HEK293 (cell line): Measurements from ENCODE around the gene PPP6R3.

Experiments used
- BCL11B ChIP-seq: fragments of 450-650 bp; formaldehyde crosslinking; IDR thresholded peaks from 2 replicates; pipeline ENCODE4 v1.5.1; 2016; ENCODE audit warnings: low read depth, missing biosample characterization, missing genetic modification characterization
- CTCF ChIP-seq: fragments of 450-650 bp; formaldehyde crosslinking; IDR thresholded peaks from 2 replicates; pipeline ENCODE4 v1.5.1; 2016; ENCODE audit warnings: missing biosample characterization, missing genetic modification characterization
- HIC1 ChIP-seq: fragments of 450-650 bp; formaldehyde crosslinking; IDR thresholded peaks from 2 replicates; pipeline ENCODE4 v1.5.1; 2016; ENCODE audit warnings: missing biosample characterization, missing genetic modification characterization
- HOXD13 ChIP-seq: sonication (generic); formaldehyde crosslinking; IDR thresholded peaks from 2 replicates; pipeline ENCODE4 v1.8.0; 2022; ENCODE audit warnings: missing genetic modification reagents, borderline replicate concordance
- REST ChIP-seq: fragments of 450-650 bp; formaldehyde crosslinking; IDR thresholded peaks from 2 replicates; pipeline ENCODE4 v1.5.1; 2016; ENCODE audit warnings: missing biosample characterization, missing genetic modification characterization
- ZBTB1 ChIP-seq: fragments of 450-650 bp; formaldehyde crosslinking; IDR thresholded peaks from 2 replicates; pipeline ENCODE4 v1.5.1; 2016; ENCODE audit warnings: missing biosample characterization, missing genetic modification characterization
- ZBTB7A ChIP-seq: fragments of 450-650 bp; formaldehyde crosslinking; IDR thresholded peaks from 2 replicates; pipeline ENCODE4 v1.5.1; 2016; ENCODE audit warnings: low read depth, missing biosample characterization, missing genetic modification characterization
- ZEB2 ChIP-seq: fragments of 450-650 bp; formaldehyde crosslinking; IDR thresholded peaks from 2 replicates; pipeline ENCODE4 v1.5.1; 2016; ENCODE audit warnings: missing biosample characterization, missing genetic modification characterization
- ZNF121 ChIP-seq: fragments of 450-650 bp; formaldehyde crosslinking; IDR thresholded peaks from 2 replicates; pipeline ENCODE4 v1.5.1; 2016; ENCODE audit warnings: missing biosample characterization, missing genetic modification characterization
- ZNF274 ChIP-seq, 2 experiments: fragments of 200-500 bp in 1 of 2; fragments of 450-650 bp in 1 of 2; sonication (Bioruptor generic) in 1 of 2; formaldehyde crosslinking in 1 of 2; IDR thresholded peaks; 2 replicates each; pipeline versions ENCODE4 v1.5.1 to v1.6.1; 2014 to 2016; ENCODE audit warnings: borderline replicate concordance in 1 of 2, inconsistent platforms in 1 of 2, low read length in 1 of 2, missing biosample characterization in 1 of 2, missing genetic modification characterization in 1 of 2
- ZNF561 ChIP-seq: fragments of 450-650 bp; IDR thresholded peaks from 2 replicates; pipeline ENCODE4 v1.5.1; 2018; ENCODE audit warnings: missing biosample characterization, missing genetic modification characterization, borderline replicate concordance

DNA sequence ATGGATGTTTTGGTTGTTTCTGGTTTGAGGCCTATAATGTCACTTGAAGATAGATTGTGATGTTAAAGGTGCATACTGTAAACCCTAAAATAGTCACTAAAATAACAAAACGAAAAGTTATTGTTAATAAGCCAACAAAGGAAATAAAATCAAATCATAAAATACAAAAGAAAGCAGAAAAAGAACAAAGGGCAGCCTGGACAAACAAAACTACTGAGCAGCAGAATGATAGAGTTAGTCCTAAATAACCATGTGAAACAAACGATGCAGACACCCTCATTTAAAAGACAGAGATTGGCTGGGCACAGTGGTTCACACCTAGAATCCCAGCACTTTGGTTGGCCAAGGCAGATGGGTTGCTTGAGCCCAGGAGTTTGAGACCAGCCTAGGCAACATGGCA is 132.9 kb downstream of the PPP6R3 start:
- TF ChIP-seq CTCF (tag by site-specific recombination) (no peak), ZEB2 (tag by site-specific recombination) (no peak), ZBTB1 (tag by site-specific recombination) (no peak), BCL11B (no peak), ZNF561 (tag by site-specific recombination) (no peak), HIC1 (tag by site-specific recombination) (no peak), HOXD13 (CRISPR knock-in tag) (no peak), ZBTB7A (tag by site-specific recombination) (no peak), ZNF121 (no peak), REST (tag by site-specific recombination) (no peak), ZNF274 (IDR thresholded peaks at IDR 0.05; ENCODE audit: low read length) (no peak), ZNF274 (tag by site-specific recombination; IDR thresholded peaks at IDR 0.05; ENCODE audit: borderline replicate concordance) (no peak)
